ENCODE data around the gene ZP4. TPM values are rescaled to one million over a fixed set of nuclear protein-coding genes. Genes with fewer than 3 reads are reported as not detected.

The ZP4 gene, protein sequence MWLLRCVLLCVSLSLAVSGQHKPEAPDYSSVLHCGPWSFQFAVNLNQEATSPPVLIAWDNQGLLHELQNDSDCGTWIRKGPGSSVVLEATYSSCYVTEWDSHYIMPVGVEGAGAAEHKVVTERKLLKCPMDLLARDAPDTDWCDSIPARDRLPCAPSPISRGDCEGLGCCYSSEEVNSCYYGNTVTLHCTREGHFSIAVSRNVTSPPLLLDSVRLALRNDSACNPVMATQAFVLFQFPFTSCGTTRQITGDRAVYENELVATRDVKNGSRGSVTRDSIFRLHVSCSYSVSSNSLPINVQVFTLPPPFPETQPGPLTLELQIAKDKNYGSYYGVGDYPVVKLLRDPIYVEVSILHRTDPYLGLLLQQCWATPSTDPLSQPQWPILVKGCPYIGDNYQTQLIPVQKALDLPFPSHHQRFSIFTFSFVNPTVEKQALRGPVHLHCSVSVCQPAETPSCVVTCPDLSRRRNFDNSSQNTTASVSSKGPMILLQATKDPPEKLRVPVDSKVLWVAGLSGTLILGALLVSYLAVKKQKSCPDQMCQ
- 0.65 and 0.79 TPM in 2 replicates for total RNA-seq

DNA sequence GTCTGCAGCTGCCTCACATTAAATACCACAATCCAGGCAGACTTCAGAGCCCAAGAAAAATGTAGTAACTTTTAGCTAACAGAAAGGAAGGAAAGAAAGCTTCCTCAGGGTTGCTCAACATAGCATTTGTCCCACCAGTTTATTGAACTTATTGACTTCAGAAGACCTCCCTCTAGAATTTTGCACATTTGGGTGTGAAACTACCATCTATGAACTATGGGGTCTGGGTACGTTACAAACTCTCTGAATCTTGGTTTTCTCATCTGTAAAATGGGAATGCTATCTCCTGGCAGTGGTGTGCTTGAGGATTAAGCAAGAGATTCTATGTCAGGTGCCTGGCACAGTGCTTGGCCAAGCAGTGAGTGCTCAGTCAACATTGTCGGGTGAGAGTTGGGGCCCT, at the start of gene ZP4:
Gene ZP4, minus strand, starts transcription at position 101 of the 400 bp plus-strand sequence. CDS start 287 bp downstream, outside the sequence.

